Right lobe of liver (tissue), 4 donors: ENCODE measurements around the gene MEX3A.
A peak's percentile ranks its signal among the peaks of the same experiment; 100 is the strongest.

Experiments
- POLR2A ChIP-seq: fragments of 450-650 bp; IDR thresholded peaks from one replicate; pipeline ENCODE4 v1.6.1; 2017; ENCODE audit warnings: antibody characterized with exemption, mild to moderate bottlenecking
- TF ChIP-seq, protein P1 (sequence below), 4 donors: fragments of 200-600 bp in 3 of 4; fragments of 450-650 bp in 1 of 4; IDR thresholded peaks; one replicate each; pipeline versions ENCODE4 v1.5.1 to v1.8.0; 2016 to 2022; ENCODE audit warnings: antibody characterized with exemption in 4 of 4, mild to moderate bottlenecking in 2 of 4
- donor health status: DM: no; HTN: no; CAD: no.
- donor health status: DM: no; HTN: no; CAD: no.
- donor health status: DM: no; HTN: yes; CAD: no.

DNA sequence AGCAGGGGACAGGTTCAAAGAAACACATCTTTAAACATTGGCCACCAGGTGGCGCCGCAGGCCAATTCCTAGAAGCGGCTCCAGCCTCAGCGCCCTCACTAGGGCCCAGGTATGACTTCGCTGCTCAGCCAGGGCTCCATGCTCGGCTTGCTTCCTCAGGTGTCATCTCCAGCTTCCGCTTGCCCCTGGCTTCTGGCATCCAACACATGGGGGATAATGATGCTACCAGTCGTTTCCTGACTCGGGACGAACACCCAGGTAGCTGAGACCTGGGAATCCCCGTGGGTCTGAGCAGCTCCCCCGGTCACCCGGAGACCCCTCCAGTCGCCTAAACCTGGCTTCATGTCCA, 8.5 kb upstream of the MEX3A start:
- TF ChIP-seq POLR2A, result no peak
- TF ChIP-seq, protein P1, sequence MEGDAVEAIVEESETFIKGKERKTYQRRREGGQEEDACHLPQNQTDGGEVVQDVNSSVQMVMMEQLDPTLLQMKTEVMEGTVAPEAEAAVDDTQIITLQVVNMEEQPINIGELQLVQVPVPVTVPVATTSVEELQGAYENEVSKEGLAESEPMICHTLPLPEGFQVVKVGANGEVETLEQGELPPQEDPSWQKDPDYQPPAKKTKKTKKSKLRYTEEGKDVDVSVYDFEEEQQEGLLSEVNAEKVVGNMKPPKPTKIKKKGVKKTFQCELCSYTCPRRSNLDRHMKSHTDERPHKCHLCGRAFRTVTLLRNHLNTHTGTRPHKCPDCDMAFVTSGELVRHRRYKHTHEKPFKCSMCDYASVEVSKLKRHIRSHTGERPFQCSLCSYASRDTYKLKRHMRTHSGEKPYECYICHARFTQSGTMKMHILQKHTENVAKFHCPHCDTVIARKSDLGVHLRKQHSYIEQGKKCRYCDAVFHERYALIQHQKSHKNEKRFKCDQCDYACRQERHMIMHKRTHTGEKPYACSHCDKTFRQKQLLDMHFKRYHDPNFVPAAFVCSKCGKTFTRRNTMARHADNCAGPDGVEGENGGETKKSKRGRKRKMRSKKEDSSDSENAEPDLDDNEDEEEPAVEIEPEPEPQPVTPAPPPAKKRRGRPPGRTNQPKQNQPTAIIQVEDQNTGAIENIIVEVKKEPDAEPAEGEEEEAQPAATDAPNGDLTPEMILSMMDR (IDR thresholded peaks at IDR 0.05), result peak; percentile 73 to 88 (median 82)
